ENCODE data around the gene VPS33B. TPM values are rescaled to one million over a fixed set of nuclear protein-coding genes. Genes with fewer than 3 reads are reported as not detected.

VPS33B gene
- total and polyA plus RNA-seq, 2 experiments from 2014 or later: 8.8 to 15.2 TPM

GRCh38 chr15:91001209-91001608, 21.2 kb downstream of the VPS33B start:
- no peak for ATAC-seq
- Histone ChIP-seq H3K27me3 (ENCODE audit: insufficient read depth) (no peaks in the 10 kb centered on the region), H4K20me1 (replicated peaks; ENCODE audit: insufficient read depth) (no peaks in the 10 kb centered on the region), H3F3A (replicated peaks; ENCODE audit: low read depth) (0 out of 2 replicates have a peak, but pooled peaks cover 4% of the 10 kb centered on the region), H2AFZ (no peak overlapping the region), H3K79me2 (replicated peaks; ENCODE audit: insufficient read depth) (peaks cover 6% of the 10 kb centered on the region; the same call in 1 of the 2 replicates), H3K4me1 (ENCODE audit: insufficient read depth) (no peaks in the 10 kb centered on the region), H3K9me2 (ENCODE audit: insufficient read depth) (no peaks in the 10 kb centered on the region), H3K27ac (ENCODE audit: low read depth) (no peak overlapping the region), H3K4me3 (no peak overlapping the region), H3K4me2 (no peak overlapping the region), H3K36me3 (ENCODE audit: insufficient read depth) (peaks cover 23% of the 10 kb centered on the region)
- Mint-ChIP-seq H3K4me1 (peaks cover under 1% of the 10 kb centered on the region; the same call in 1 of the 3 replicates), H3K36me3 (ENCODE audit: low read depth) (peaks cover 47% of the 10 kb centered on the region), H3K9me3 (no peaks in the 10 kb centered on the region), H3K27ac (no peak overlapping the region), H3K4me3 (no peak overlapping the region), H3K27me3 (ENCODE audit: insufficient read depth, low read depth, poor library complexity) (peaks cover 5% of the 10 kb centered on the region)
- DNase-seq (ENCODE audit: low spot score): no peak
- no peak for TF ChIP-seq ZNF331 (CRISPR knock-in tag; IDR thresholded peaks at IDR 0.05; ENCODE audit: low read depth)
- TF ChIP-seq EZH2phosphoT487 (IDR thresholded peaks at IDR 0.05; ENCODE audit: unreplicated experiment): no peak
- no peak for TF ChIP-seq CTCF (conservative IDR thresholded peaks at IDR 0.05; ENCODE audit: low read depth in 2 of 2)
- no peak for TF ChIP-seq CREB1 (CRISPR knock-in tag; IDR thresholded peaks at IDR 0.05; ENCODE audit: low read depth)
- TF ChIP-seq STAT1 (IDR thresholded peaks at IDR 0.05; ENCODE audit: unreplicated experiment): no peak
- no peak for TF ChIP-seq REST (IDR thresholded peaks at IDR 0.05; ENCODE audit: unreplicated experiment)
- TF ChIP-seq NANOG (IDR thresholded peaks at IDR 0.05; ENCODE audit: borderline replicate concordance): no peak
- TF ChIP-seq EZH2 (IDR thresholded peaks at IDR 0.05; ENCODE audit: low read depth, unreplicated experiment): no peak
- no peak for TF ChIP-seq POLR2AphosphoS5 (IDR thresholded peaks at IDR 0.05; ENCODE audit: low read depth)
- TF ChIP-seq JUNB (IDR thresholded peaks at IDR 0.05; ENCODE audit: unreplicated experiment): no peak
- no peak for TF ChIP-seq ZNF114 (CRISPR knock-in tag; IDR thresholded peaks at IDR 0.05)
- TF ChIP-seq ETS1 (IDR thresholded peaks at IDR 0.05): no peak
- TF ChIP-seq ZNF462 (CRISPR knock-in tag; IDR thresholded peaks at IDR 0.05): no peak

All from GM23338 (cell line).